Measurements from ENCODE around the gene DMRTA2. TPM values are rescaled to one million over a fixed set of nuclear protein-coding genes. Genes with fewer than 3 reads are reported as not detected.
A peak's percentile ranks its signal among the peaks of the same experiment; 100 is the strongest.

The DMRTA2 gene
- total and polyA plus RNA-seq, 2 donors (not counting 1 experiment from before 2014, with no cell fraction given), result 0.05 TPM; not detected in 1

- H3K27ac ChIP-seq (ENCODE audit: insufficient read depth, low read length), result no peak overlapping the region
- H3K9me3 ChIP-seq (ENCODE audit: control insufficient read depth, insufficient read depth, low read depth, low read length), result no peaks in the 10 kb centered on the region
- no peaks in the 10 kb centered on the region for H4K20me1 ChIP-seq (ENCODE audit: control insufficient read depth, extremely low read depth, insufficient read depth, low read length)
- TF ChIP-seq CTCF (conservative IDR thresholded peaks at IDR 0.05 in 1 of 2, IDR thresholded peaks at IDR 0.05 in 1 of 2; ENCODE audit: low read depth in 1 of 2, low read length in 2 of 2) (no peak), EZH2 (IDR thresholded peaks at IDR 0.05; ENCODE audit: low read length, missing control alignments) (no peak)
- H3K27me3 ChIP-seq (ENCODE audit: control insufficient read depth, insufficient read depth, low read length), result no peaks in the 10 kb centered on the region
- H2AFZ ChIP-seq (ENCODE audit: low read length), result no peak overlapping the region
- no peaks in the 10 kb centered on the region for H3K36me3 ChIP-seq (ENCODE audit: control insufficient read depth, insufficient read depth, low read length)
- H3K4me3 ChIP-seq (replicated peaks in 1 of 4; ENCODE audit: control extremely low read depth in 1 of 4, insufficient read depth in 1 of 4, low read depth in 3 of 4, low read length in 4 of 4), result no peak overlapping the region
- peak in 1 of 2 donors; percentile 9 for DNase-seq (ENCODE audit: low read depth in 2 of 2)
- H3K9ac ChIP-seq (ENCODE audit: insufficient read depth, low read length), result no peak overlapping the region
- H3K4me2 ChIP-seq (ENCODE audit: extremely low read depth, insufficient read depth, low read length), result no peak overlapping the region
- H3K79me2 ChIP-seq (ENCODE audit: control insufficient read depth, insufficient read depth, low read length), result no peaks in the 10 kb centered on the region
- H3K4me1 ChIP-seq (ENCODE audit: control insufficient read depth, extremely low read depth, insufficient read depth, low read length), result no peaks in the 10 kb centered on the region
These were observed 35.3 kb upstream of the DMRTA2 start for GRCh38 chr1:50458507-50458906.

DNA sequence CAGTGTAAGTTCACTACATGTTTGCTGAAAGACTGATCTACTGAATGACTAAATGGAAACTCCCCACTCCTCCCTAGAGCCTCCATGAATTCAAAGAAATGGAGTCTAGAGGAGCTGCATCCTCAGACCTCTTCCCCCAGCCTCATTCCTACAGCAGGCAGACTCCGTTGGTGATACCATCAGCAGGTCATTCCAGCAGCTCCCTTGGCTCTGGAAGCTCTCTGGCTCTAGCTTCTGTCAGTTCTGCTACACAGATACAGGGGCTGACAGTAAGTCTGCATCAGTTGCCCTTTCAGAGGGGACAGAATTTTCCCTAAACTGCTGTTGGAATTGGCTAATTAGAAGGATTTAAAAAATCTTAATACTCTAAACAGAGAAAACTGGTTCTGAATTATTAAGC, 31.7 kb upstream of the DMRTA2 start:
- H3K27ac ChIP-seq (ENCODE audit: insufficient read depth, low read length), result no peak overlapping the region
- H3K9me3 ChIP-seq (ENCODE audit: control insufficient read depth, insufficient read depth, low read depth, low read length), result no peaks in the 10 kb centered on the region
- no peak overlapping the region for H3K4me3 ChIP-seq (replicated peaks in 1 of 4; ENCODE audit: control extremely low read depth in 1 of 4, insufficient read depth in 1 of 4, low read depth in 3 of 4, low read length in 4 of 4)
- H2AFZ ChIP-seq (ENCODE audit: low read length), result no peak overlapping the region
- H3K4me2 ChIP-seq (ENCODE audit: extremely low read depth, insufficient read depth, low read length), result no peak overlapping the region
- DNase-seq (ENCODE audit: low read depth in 2 of 2), result no peak
- no peaks in the 10 kb centered on the region for H4K20me1 ChIP-seq (ENCODE audit: control insufficient read depth, extremely low read depth, insufficient read depth, low read length)
- H3K9ac ChIP-seq (ENCODE audit: insufficient read depth, low read length), result no peak overlapping the region
- no peak for TF ChIP-seq CTCF (conservative IDR thresholded peaks at IDR 0.05 in 1 of 2, IDR thresholded peaks at IDR 0.05 in 1 of 2; ENCODE audit: low read depth in 1 of 2, low read length in 2 of 2)
- TF ChIP-seq EZH2 (IDR thresholded peaks at IDR 0.05; ENCODE audit: low read length, missing control alignments), result no peak
- no peaks in the 10 kb centered on the region for H3K27me3 ChIP-seq (ENCODE audit: control insufficient read depth, insufficient read depth, low read length)
- no peaks in the 10 kb centered on the region for H3K36me3 ChIP-seq (ENCODE audit: control insufficient read depth, insufficient read depth, low read length)
- H3K4me1 ChIP-seq (ENCODE audit: control insufficient read depth, extremely low read depth, insufficient read depth, low read length), result no peaks in the 10 kb centered on the region
- no peaks in the 10 kb centered on the region for H3K79me2 ChIP-seq (ENCODE audit: control insufficient read depth, insufficient read depth, low read length)

DNA sequence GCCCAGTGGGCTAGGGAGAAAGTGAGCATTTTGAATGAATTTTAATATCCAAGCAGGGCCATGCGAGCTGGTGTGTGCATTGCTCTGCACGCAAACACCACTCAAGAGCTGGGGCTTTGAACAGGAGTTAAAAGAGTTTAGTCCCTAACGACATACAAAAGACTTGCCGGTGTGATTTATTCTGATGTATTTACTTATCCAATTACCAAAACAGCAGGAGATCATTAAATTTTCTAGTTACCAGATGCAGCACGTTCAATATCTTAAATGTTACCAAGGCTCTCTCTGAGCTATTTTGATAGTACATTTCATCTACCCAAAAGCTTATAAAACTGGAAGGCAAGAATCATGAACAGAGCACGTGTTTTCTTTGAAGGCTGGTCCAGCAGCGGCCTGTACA, 30.0 kb upstream of the DMRTA2 start:
- Histone ChIP-seq H3K27ac (ENCODE audit: insufficient read depth, low read length) (no peak overlapping the region), H3K4me2 (ENCODE audit: extremely low read depth, insufficient read depth, low read length) (no peak overlapping the region), H4K20me1 (ENCODE audit: control insufficient read depth, extremely low read depth, insufficient read depth, low read length) (no peaks in the 10 kb centered on the region), H3K9me3 (ENCODE audit: control insufficient read depth, insufficient read depth, low read depth, low read length) (no peaks in the 10 kb centered on the region), H3K4me1 (ENCODE audit: control insufficient read depth, extremely low read depth, insufficient read depth, low read length) (no peaks in the 10 kb centered on the region), H2AFZ (ENCODE audit: low read length) (no peak overlapping the region), H3K79me2 (ENCODE audit: control insufficient read depth, insufficient read depth, low read length) (no peaks in the 10 kb centered on the region), H3K9ac (ENCODE audit: insufficient read depth, low read length) (no peak overlapping the region), H3K4me3 (replicated peaks in 1 of 4; ENCODE audit: control extremely low read depth in 1 of 4, insufficient read depth in 1 of 4, low read depth in 3 of 4, low read length in 4 of 4) (no peak overlapping the region), H3K36me3 (ENCODE audit: control insufficient read depth, insufficient read depth, low read length) (no peaks in the 10 kb centered on the region), H3K27me3 (ENCODE audit: control insufficient read depth, insufficient read depth, low read length) (no peaks in the 10 kb centered on the region)
- no peak for TF ChIP-seq EZH2 (IDR thresholded peaks at IDR 0.05; ENCODE audit: low read length, missing control alignments)
- TF ChIP-seq CTCF (conservative IDR thresholded peaks at IDR 0.05 in 1 of 2, IDR thresholded peaks at IDR 0.05 in 1 of 2; ENCODE audit: low read depth in 1 of 2, low read length in 2 of 2), result no peak
- DNase-seq (ENCODE audit: low read depth in 2 of 2), result no peak

Measured in fibroblast of lung (primary cell).